HepG2 (cell line): Measurements from ENCODE around the gene CACNA2D3. TPM values are rescaled to one million over a fixed set of nuclear protein-coding genes. Genes with fewer than 3 reads are reported as not detected.

Source experiments
- ATAC-seq: fragments of 200-7000 bp; cut with Tn5 transposase; 3 replicates; pipeline ENCODE4 v1.9.1; 2020; ENCODE audit warnings: mild to moderate bottlenecking, moderate library complexity
- BruUV-seq: library from RNA; stranded (reverse); fragments of 400-500 nt; replicated peaks from 2 replicates; lab custom pipeline; 2021; lab: Mats Ljungman, UMichigan
- CTCF ChIA-PET: fragments of 300-600 bp; formaldehyde crosslinking; extraction: SDS; loops from one replicate; lab custom pipeline; 2021; ENCODE audit warnings: low total read pairs, inconsistent platforms, low intra/inter-chr PET ratio; lab: Yijun Ruan, JAX
- POLR2A ChIA-PET: fragments of 350-600 bp; sonication (Branson Sonifier 250); formaldehyde crosslinking; loops from one replicate; lab custom pipeline; 2020; ENCODE audit warnings: antibody characterized with exemption, inconsistent platforms; lab: Yijun Ruan, JAX
- DNase-seq: peaks from one replicate; pipeline ENCODE4 v3.0.0-alpha.2; 2015; ENCODE audit warnings: low spot score
- FAIRE-seq: peaks from 3 replicates; lab custom pipeline; 2011; peaks lifted over from hg19 to GRCh38; lab: Jason Lieb, UNC
- H2AFZ ChIP-seq: one replicate; pipeline ENCODE4 v1.6.1; 2011; ENCODE audit warnings: low read length, inconsistent platforms
- H3K27ac ChIP-seq: fragments of 300-600 bp; 3 replicates; pipeline ENCODE4 v1.8.0; 2011; ENCODE audit warnings: mixed run types, mild to moderate bottlenecking, mixed read lengths, low read length, inconsistent platforms; ENCODE audit not compliant: insufficient read depth; ENCODE audit errors: extremely low read length
- H3K27me3 ChIP-seq, 2 experiments: fragments of 200-600 bp in 1 of 2; 2 replicates in 1 of 2; 3 replicates in 1 of 2; pipeline versions ENCODE4 v1.6.0 to v1.8.0; 2011; ENCODE audit warnings: low read length in 2 of 2, mild to moderate bottlenecking in 2 of 2, moderate library complexity in 2 of 2, inconsistent platforms in 1 of 2; ENCODE audit not compliant: insufficient read depth in 2 of 2, control insufficient read depth in 1 of 2
- H3K36me3 ChIP-seq, 2 experiments: fragments of 200-600 bp in 1 of 2; replicated peaks in 1 of 2; 2 replicates in 1 of 2; 3 replicates in 1 of 2; pipeline versions ENCODE4 v1.5.1 to v1.8.0; 2011; ENCODE audit warnings: low read length in 2 of 2, inconsistent platforms in 1 of 2; ENCODE audit not compliant: insufficient read depth in 2 of 2, control insufficient read depth in 1 of 2
- H3K4me1 ChIP-seq: 2 replicates; pipeline ENCODE4 v1.5.1; 2012; ENCODE audit warnings: low read length, inconsistent platforms; ENCODE audit not compliant: insufficient read depth
- H3K4me2 ChIP-seq: 2 replicates; pipeline ENCODE4 v1.6.0; 2011; ENCODE audit warnings: low read depth, low read length, inconsistent platforms
- H3K4me3 ChIP-seq, 3 experiments: fragments of 200-600 bp in 1 of 3; sonication (generic), shearing (Covaris generic) in 1 of 3; replicated peaks in 1 of 3; 2 replicates each; pipeline ENCODE4 v1.5.1; 2011 to 2016; ENCODE audit warnings: low read length in 3 of 3, inconsistent platforms in 2 of 3, low read depth in 2 of 3, mild to moderate bottlenecking in 2 of 3, control low read depth in 1 of 3, mixed read lengths in 1 of 3; ENCODE audit not compliant: insufficient read depth in 1 of 3
- H3K79me2 ChIP-seq: one replicate; pipeline ENCODE4 v1.6.1; 2011; ENCODE audit warnings: low read length, inconsistent platforms; ENCODE audit not compliant: insufficient read depth
- H3K9ac ChIP-seq: 2 replicates; pipeline ENCODE4 v1.6.0; 2011; ENCODE audit warnings: mild to moderate bottlenecking, low read depth, low read length, inconsistent platforms; ENCODE audit not compliant: insufficient read depth
- H3K9me3 ChIP-seq: 2 replicates; pipeline ENCODE4 v1.5.1; 2012; ENCODE audit warnings: mild to moderate bottlenecking, low read length
- H4K20me1 ChIP-seq: 2 replicates; pipeline ENCODE4 v1.6.0; 2011; ENCODE audit warnings: inconsistent platforms, mild to moderate bottlenecking, low read length, moderate library complexity; ENCODE audit not compliant: insufficient read depth
- AGO2 ChIP-seq: fragments of 200-400 bp; formaldehyde crosslinking; optimal IDR thresholded peaks from 2 replicates; pipeline ENCODE3; 2017; ENCODE audit warnings: mild to moderate bottlenecking, low read depth, low read length, moderate library complexity
- MAZ ChIP-seq, 2 experiments: sonication (generic) in 1 of 2; formaldehyde crosslinking in 1 of 2; IDR thresholded peaks; 2 replicates each; pipeline versions ENCODE4 v1.5.0 to v1.6.1; 2012 to 2020; ENCODE audit warnings: low read depth in 2 of 2, mild to moderate bottlenecking in 2 of 2, borderline replicate concordance in 1 of 2, improper control_type of control experiment in 1 of 2, low read length in 1 of 2, missing genetic modification reagents in 1 of 2, moderate library complexity in 1 of 2
- in situ Hi-C: cut with HindIII; loops from 2 replicates; pipeline ENCODE4 v1.10.0; 2017; ENCODE audit warnings: low pct_unique_long_range_greater_than_20kb; ENCODE audit not compliant: extremely low pct_ligation_motif_present
- intact Hi-C: fragments of 100-400 bp; cut with micrococcal nuclease; formaldehyde crosslinking; loops from one replicate; pipeline ENCODE4 v1.10.0; 2022; ENCODE audit not compliant: unreplicated experiment
- polyA plus RNA-seq, 8 experiments: library from polyadenylated mRNA; depleted of rRNA in 3 of 8; stranded (reverse) in 7 of 8; unstranded in 1 of 8; fragments of >200 nt; fragmentation: Illumina TruSeq in 4 of 8; extraction: Trizol in 4 of 8; gene quantifications; 2 replicates each; pipeline versions ENCODE4 v1.2.1 to v1.2.3, GENCODE V29; 2011 to 2016; ENCODE audit warnings: low read depth in 4 of 8, missing spikeins in 1 of 8, mixed read lengths in 1 of 8; ENCODE audit not compliant: insufficient read depth in 1 of 8
- total RNA-seq, 5 experiments: library from RNA; depleted of rRNA; stranded (reverse); fragments of >200 nt; fragmentation: Illumina TruSeq; extraction: Trizol; gene quantifications; 2 replicates each; pipeline ENCODE4 v1.2.3, GENCODE V29; 2016; ENCODE audit warnings: low read depth in 1 of 5
- TF ChIP-seq, protein P1 (sequence below): IDR thresholded peaks from 2 replicates; pipeline ENCODE4 v1.6.1; 2018; ENCODE audit warnings: missing genetic modification reagents, mild to moderate bottlenecking, missing compliant biosample characterization
- TF ChIP-seq, protein P2 (sequence below): IDR thresholded peaks from 2 replicates; pipeline ENCODE4 v1.6.1; 2016; ENCODE audit warnings: low read depth, missing genetic modification reagents, missing compliant biosample characterization
- TF ChIP-seq, protein P3 (sequence below): sonication (generic); formaldehyde crosslinking; IDR thresholded peaks from 2 replicates; pipeline ENCODE4 v1.4.0; 2020; ENCODE audit warnings: missing genetic modification reagents
- TF ChIP-seq, protein P4 (sequence below): sonication (generic); formaldehyde crosslinking; conservative IDR thresholded peaks from 2 replicates; pipeline ENCODE4 v1.5.0; 2020; ENCODE audit warnings: missing genetic modification reagents

CACNA2D3 gene
- total and polyA plus RNA-seq, 2 of the 13 experiments (the other 11 are each of a cell fraction or from before 2014, with no cell fraction given), result not detected

DNA sequence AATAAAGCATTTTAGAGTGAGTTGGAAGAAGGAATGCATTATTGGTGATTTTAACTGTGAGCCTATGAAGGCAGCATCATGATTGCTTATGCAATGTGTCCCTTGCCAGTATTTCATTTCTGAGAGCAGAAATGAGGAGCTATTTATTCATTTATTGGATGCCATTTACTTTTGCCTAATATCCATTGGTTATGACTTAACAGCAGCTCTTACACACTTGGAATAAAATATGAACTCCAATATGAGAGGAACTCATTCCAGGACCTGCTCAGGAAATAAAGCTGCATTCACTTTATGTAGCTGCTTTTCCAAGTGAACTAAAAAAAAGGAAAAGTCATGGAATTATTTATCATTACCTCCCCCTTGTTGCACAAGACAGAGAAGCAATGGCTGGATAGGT lies 525.4 kb downstream of the CACNA2D3 start:
- ATAC-seq (no peak), DNase-seq (no peak), FAIRE-seq (no peak)
- Histone ChIP-seq H4K20me1 (no peaks in the 10 kb centered on the region), H3K79me2 (no peaks in the 10 kb centered on the region), H2AFZ (no peak overlapping the region), H3K36me3 (no peaks in the 10 kb centered on the region), H3K9me3 (no peaks in the 10 kb centered on the region; the same call in 1 of the 2 replicates), H3K27ac (no peak overlapping the region), H3K27me3 (no peaks in the 10 kb centered on the region), H3K4me2 (no peak overlapping the region), H3K4me3 (no peak overlapping the region), H3K4me1 (no peaks in the 10 kb centered on the region), H3K9ac (no peak overlapping the region)
- intact Hi-C loops, result no loop called here
- POLR2A ChIA-PET, result no interaction called here
- CTCF ChIA-PET, result no interaction called here
- BruUV-seq, result no TSS peak
- no peak for TF ChIP-seq MAZ (IDR thresholded peaks at IDR 0.05; ENCODE audit: borderline replicate concordance, low read depth, low read length)
- no peak for TF ChIP-seq MAZ (CRISPR knock-in tag; IDR thresholded peaks at IDR 0.05; ENCODE audit: low read depth)
- in situ Hi-C loops, result no loop called here

DNA sequence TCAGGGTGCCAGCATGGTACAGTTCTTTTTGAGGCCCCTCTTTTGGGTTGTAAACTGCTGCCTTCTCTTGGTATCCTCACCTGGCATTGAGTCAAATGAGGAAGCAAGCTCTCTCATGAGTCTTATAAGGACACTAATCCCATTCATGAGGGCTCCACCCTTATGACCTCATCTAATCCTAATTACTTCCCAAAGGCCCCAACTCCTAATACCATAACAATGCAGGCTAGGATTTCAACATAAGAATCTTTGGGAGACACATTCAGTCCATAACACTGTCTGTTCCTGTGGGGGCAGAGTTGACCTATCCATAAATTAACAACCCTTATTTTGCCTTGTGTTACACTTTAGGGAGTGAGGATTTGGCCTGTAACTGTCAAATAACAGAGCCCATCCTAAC lies 527.2 kb downstream of the CACNA2D3 start:
- no peaks in the 10 kb centered on the region; the same call in 1 of the 2 replicates for H3K9me3 ChIP-seq
- no peaks in the 10 kb centered on the region for H3K27me3 ChIP-seq
- no peaks in the 10 kb centered on the region for H3K4me1 ChIP-seq
- H4K20me1 ChIP-seq, result no peaks in the 10 kb centered on the region
- no TSS peak for BruUV-seq
- no peak for DNase-seq
- no peak for ATAC-seq
- H3K9ac ChIP-seq, result no peak overlapping the region
- ChIA-PET CTCF (no interaction called here), POLR2A (no interaction called here)
- no peaks in the 10 kb centered on the region for H3K36me3 ChIP-seq
- no peak overlapping the region for H2AFZ ChIP-seq
- no peaks in the 10 kb centered on the region for H3K79me2 ChIP-seq
- FAIRE-seq, result no peak
- no peak overlapping the region for H3K4me2 ChIP-seq
- H3K27ac ChIP-seq, result no peak overlapping the region
- in situ Hi-C loops, result no loop called here
- intact Hi-C loops, result no loop called here
- no peak overlapping the region for H3K4me3 ChIP-seq
- no peak for TF ChIP-seq AGO2
- TF ChIP-seq, protein P1, sequence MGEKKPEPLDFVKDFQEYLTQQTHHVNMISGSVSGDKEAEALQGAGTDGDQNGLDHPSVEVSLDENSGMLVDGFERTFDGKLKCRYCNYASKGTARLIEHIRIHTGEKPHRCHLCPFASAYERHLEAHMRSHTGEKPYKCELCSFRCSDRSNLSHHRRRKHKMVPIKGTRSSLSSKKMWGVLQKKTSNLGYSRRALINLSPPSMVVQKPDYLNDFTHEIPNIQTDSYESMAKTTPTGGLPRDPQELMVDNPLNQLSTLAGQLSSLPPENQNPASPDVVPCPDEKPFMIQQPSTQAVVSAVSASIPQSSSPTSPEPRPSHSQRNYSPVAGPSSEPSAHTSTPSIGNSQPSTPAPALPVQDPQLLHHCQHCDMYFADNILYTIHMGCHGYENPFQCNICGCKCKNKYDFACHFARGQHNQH (CRISPR knock-in tag), result no peak
- TF ChIP-seq, protein P2, sequence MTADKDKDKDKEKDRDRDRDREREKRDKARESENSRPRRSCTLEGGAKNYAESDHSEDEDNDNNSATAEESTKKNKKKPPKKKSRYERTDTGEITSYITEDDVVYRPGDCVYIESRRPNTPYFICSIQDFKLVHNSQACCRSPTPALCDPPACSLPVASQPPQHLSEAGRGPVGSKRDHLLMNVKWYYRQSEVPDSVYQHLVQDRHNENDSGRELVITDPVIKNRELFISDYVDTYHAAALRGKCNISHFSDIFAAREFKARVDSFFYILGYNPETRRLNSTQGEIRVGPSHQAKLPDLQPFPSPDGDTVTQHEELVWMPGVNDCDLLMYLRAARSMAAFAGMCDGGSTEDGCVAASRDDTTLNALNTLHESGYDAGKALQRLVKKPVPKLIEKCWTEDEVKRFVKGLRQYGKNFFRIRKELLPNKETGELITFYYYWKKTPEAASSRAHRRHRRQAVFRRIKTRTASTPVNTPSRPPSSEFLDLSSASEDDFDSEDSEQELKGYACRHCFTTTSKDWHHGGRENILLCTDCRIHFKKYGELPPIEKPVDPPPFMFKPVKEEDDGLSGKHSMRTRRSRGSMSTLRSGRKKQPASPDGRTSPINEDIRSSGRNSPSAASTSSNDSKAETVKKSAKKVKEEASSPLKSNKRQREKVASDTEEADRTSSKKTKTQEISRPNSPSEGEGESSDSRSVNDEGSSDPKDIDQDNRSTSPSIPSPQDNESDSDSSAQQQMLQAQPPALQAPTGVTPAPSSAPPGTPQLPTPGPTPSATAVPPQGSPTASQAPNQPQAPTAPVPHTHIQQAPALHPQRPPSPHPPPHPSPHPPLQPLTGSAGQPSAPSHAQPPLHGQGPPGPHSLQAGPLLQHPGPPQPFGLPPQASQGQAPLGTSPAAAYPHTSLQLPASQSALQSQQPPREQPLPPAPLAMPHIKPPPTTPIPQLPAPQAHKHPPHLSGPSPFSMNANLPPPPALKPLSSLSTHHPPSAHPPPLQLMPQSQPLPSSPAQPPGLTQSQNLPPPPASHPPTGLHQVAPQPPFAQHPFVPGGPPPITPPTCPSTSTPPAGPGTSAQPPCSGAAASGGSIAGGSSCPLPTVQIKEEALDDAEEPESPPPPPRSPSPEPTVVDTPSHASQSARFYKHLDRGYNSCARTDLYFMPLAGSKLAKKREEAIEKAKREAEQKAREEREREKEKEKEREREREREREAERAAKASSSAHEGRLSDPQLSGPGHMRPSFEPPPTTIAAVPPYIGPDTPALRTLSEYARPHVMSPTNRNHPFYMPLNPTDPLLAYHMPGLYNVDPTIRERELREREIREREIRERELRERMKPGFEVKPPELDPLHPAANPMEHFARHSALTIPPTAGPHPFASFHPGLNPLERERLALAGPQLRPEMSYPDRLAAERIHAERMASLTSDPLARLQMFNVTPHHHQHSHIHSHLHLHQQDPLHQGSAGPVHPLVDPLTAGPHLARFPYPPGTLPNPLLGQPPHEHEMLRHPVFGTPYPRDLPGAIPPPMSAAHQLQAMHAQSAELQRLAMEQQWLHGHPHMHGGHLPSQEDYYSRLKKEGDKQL (CRISPR knock-in tag), result no peak
- TF ChIP-seq, protein P3, sequence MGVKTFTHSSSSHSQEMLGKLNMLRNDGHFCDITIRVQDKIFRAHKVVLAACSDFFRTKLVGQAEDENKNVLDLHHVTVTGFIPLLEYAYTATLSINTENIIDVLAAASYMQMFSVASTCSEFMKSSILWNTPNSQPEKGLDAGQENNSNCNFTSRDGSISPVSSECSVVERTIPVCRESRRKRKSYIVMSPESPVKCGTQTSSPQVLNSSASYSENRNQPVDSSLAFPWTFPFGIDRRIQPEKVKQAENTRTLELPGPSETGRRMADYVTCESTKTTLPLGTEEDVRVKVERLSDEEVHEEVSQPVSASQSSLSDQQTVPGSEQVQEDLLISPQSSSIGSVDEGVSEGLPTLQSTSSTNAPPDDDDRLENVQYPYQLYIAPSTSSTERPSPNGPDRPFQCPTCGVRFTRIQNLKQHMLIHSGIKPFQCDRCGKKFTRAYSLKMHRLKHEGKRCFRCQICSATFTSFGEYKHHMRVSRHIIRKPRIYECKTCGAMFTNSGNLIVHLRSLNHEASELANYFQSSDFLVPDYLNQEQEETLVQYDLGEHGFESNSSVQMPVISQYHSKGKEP (CRISPR knock-in tag), result no peak
- TF ChIP-seq, protein P4, sequence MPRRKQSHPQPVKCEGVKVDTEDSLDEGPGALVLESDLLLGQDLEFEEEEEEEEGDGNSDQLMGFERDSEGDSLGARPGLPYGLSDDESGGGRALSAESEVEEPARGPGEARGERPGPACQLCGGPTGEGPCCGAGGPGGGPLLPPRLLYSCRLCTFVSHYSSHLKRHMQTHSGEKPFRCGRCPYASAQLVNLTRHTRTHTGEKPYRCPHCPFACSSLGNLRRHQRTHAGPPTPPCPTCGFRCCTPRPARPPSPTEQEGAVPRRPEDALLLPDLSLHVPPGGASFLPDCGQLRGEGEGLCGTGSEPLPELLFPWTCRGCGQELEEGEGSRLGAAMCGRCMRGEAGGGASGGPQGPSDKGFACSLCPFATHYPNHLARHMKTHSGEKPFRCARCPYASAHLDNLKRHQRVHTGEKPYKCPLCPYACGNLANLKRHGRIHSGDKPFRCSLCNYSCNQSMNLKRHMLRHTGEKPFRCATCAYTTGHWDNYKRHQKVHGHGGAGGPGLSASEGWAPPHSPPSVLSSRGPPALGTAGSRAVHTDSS (CRISPR knock-in tag), result no peak
